IPS-NIHi11 (cell line): ENCODE results near the gene CEACAM7.

ENCODE experiments used
- DNase-seq: peaks from one replicate; pipeline ENCODE4 v3.0.0; 2012; ENCODE audit warnings: mixed read lengths, low spot score

CEACAM7 gene

GRCh38 chr19:41700381-41701195 is 12.5 kb upstream of the CEACAM7 start:
- no peak for DNase-seq

GRCh38 chr19:41699968-41700323 is 11.9 kb upstream of the CEACAM7 start:
- DNase-seq = no peak

- DNase-seq = no peak
Measured at GRCh38 chr19:41699231-41699967, 11.3 kb upstream of the CEACAM7 start.

GRCh38 chr19:41698746-41699230 is 10.7 kb upstream of the CEACAM7 start:
- no peak for DNase-seq

GRCh38 chr19:41697198-41697855 is 9.3 kb upstream of the CEACAM7 start:
- DNase-seq = no peak

GRCh38 chr19:41696402-41697197 is 8.5 kb upstream of the CEACAM7 start:
- DNase-seq = peak; percentile 30

- no peak for DNase-seq
Measured at GRCh38 chr19:41695745-41696144, 7.7 kb upstream of the CEACAM7 start.

GRCh38 chr19:41694831-41695635 is 7.0 kb upstream of the CEACAM7 start:
- DNase-seq = no peak

- no peak for DNase-seq
Measured at GRCh38 chr19:41694196-41694595, 6.1 kb upstream of the CEACAM7 start.

- DNase-seq = peak; percentile 51
Measured at GRCh38 chr19:41691268-41691970, 3.3 kb upstream of the CEACAM7 start.

- DNase-seq = no peak
Measured at GRCh38 chr19:41690801-41691065, 2.7 kb upstream of the CEACAM7 start.

- no peak for DNase-seq
Measured at GRCh38 chr19:41689993-41690800, 2.1 kb upstream of the CEACAM7 start.

- no peak for DNase-seq
Measured at GRCh38 chr19:41688687-41689086, 617 bp upstream of the CEACAM7 start.

- DNase-seq = no peak
Measured at GRCh38 chr19:41687419-41687818, 651 bp downstream of the CEACAM7 start.

- no peak for DNase-seq
Measured at GRCh38 chr19:41682437-41682836, 5.6 kb downstream of the CEACAM7 start.

GRCh38 chr19:41671486-41671885 is 16.6 kb downstream of the CEACAM7 start:
- DNase-seq = no peak

GRCh38 chr19:41670755-41671154 is 17.3 kb downstream of the CEACAM7 start:
- DNase-seq = no peak

- no peak for DNase-seq
Measured at GRCh38 chr19:41668315-41668714, 19.8 kb downstream of the CEACAM7 start.

GRCh38 chr19:41666075-41666474 is 22.0 kb downstream of the CEACAM7 start:
- no peak for DNase-seq

- DNase-seq = no peak
Measured at GRCh38 chr19:41657157-41657556, 30.9 kb downstream of the CEACAM7 start.
